Upper lobe of left lung (tissue), 4 donors: Measurements from ENCODE around the gene STAT5B.

Source experiments
- POLR2A ChIP-seq, 4 donors: fragments of 450-650 bp; IDR thresholded peaks; one replicate each; pipeline ENCODE4 v1.5.1; 2016 to 2017; ENCODE audit warnings: antibody characterized with exemption in 4 of 4, mild to moderate bottlenecking in 2 of 4
- POLR2AphosphoS5 ChIP-seq, 2 donors: sonication (generic); formaldehyde crosslinking; IDR thresholded peaks; one replicate each; pipeline ENCODE4 v1.5.1; 2017; ENCODE audit warnings: antibody characterized with exemption in 2 of 2
- TF ChIP-seq, protein P1 (sequence below), 6 experiments: fragments of 450-650 bp in 4 of 6; fragments of 200-600 bp in 2 of 6; sonication (generic) in 2 of 6; IDR thresholded peaks; one replicate each; pipeline ENCODE4 v1.5.1; 2016 to 2019; ENCODE audit warnings: antibody characterized with exemption in 6 of 6

GRCh38 chr17:42178817-42179216 lies 97.4 kb downstream of the STAT5B start:
- TF ChIP-seq, protein P1, sequence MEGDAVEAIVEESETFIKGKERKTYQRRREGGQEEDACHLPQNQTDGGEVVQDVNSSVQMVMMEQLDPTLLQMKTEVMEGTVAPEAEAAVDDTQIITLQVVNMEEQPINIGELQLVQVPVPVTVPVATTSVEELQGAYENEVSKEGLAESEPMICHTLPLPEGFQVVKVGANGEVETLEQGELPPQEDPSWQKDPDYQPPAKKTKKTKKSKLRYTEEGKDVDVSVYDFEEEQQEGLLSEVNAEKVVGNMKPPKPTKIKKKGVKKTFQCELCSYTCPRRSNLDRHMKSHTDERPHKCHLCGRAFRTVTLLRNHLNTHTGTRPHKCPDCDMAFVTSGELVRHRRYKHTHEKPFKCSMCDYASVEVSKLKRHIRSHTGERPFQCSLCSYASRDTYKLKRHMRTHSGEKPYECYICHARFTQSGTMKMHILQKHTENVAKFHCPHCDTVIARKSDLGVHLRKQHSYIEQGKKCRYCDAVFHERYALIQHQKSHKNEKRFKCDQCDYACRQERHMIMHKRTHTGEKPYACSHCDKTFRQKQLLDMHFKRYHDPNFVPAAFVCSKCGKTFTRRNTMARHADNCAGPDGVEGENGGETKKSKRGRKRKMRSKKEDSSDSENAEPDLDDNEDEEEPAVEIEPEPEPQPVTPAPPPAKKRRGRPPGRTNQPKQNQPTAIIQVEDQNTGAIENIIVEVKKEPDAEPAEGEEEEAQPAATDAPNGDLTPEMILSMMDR (IDR thresholded peaks at IDR 0.05), result no peak
- no peak for TF ChIP-seq POLR2A (IDR thresholded peaks at IDR 0.05)
- no peak for TF ChIP-seq POLR2AphosphoS5 (IDR thresholded peaks at IDR 0.05)
